HG02938 (cell line): ENCODE data around the gene FOLR1.
"Not testable (repeated sequence)": the region's sequence is repeated elsewhere in the genome, so short reads cannot be mapped to it uniquely, and the experiment has no call there.

Experiments
- ATAC-seq: cut with Tn5 transposase; IDR thresholded peaks from one replicate; pipeline ENCODE4 v1.9.1; 2021; ENCODE audit warnings: mild to moderate bottlenecking, moderate library complexity; ENCODE audit not compliant: unreplicated experiment

FOLR1 gene

DNA sequence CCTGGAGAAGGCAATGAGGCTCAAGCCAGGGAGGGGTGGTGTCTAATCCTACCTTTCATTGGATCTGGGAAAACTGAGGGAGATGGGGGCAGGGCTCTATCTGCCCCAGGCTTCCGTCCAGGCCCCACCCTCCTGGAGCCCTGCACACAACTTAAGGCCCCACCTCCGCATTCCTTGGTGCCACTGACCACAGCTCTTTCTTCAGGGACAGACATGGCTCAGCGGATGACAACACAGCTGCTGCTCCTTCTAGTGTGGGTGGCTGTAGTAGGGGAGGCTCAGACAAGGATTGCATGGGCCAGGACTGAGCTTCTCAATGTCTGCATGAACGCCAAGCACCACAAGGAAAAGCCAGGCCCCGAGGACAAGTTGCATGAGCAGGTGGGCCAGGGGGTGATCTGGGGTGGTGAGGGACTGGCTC lies at the start of gene FOLR1:
TSS of gene FOLR1 (plus strand) at position 180 of the 421 bp plus-strand sequence. CDS start at position 214, 34 bp downstream.
- ATAC-seq = no peak

DNA sequence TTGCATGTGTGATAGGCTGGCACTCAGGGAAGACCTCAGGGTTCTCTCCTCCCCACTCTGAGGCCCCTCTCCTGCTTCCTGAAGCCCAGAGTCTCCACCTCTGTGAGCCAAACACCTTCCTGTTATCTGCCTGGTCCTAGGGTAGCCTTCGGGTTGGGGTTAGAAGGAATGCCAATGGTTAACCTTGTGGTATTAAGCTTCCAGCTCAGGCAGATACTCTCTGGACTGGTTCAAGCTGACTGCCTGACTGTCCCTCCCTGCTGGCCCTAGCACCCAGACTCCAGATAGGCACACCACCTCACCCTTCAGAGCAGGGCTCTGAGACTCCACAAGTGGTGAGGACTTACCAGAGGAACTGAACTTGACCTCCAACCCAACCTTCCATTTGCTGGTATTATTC lies 49.4 kb upstream of the FOLR1 start:
- not testable (repeated sequence) for ATAC-seq

DNA sequence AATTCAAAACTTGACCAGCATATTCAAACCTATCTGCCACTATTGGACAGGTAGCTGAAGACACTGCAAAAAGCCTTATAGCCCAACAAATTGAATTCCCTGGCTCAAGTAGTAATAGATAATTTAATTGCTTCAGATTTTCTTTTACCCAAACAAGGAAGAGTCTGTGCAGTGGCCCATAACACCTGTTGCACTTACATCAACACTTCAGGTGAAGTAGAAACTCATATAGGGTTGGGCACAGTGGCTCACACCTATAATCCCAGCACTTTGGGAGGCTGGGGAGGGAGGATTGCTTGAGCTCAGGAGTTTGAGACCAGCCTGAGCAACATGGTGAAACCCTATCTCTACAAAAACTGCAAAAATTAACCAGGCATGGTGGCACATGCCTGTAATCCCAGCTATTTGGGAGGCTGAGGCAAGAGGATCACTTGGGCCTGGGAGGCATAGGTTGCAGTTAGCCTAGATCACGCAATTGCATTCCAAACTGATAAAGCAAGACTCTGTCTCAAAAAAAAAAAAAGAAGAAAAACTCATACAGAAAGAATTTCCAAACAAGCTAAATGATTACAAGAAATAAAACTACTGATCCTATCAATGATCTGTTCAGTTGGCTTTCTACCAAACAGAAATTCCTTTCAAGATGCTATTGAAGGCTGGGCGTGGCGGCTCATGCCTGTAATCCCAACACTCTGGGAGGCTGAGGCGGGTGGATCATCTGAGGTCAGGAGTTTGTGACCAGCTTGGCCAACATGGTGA lies 47.0 kb upstream of the FOLR1 start:
- ATAC-seq = no peak

DNA sequence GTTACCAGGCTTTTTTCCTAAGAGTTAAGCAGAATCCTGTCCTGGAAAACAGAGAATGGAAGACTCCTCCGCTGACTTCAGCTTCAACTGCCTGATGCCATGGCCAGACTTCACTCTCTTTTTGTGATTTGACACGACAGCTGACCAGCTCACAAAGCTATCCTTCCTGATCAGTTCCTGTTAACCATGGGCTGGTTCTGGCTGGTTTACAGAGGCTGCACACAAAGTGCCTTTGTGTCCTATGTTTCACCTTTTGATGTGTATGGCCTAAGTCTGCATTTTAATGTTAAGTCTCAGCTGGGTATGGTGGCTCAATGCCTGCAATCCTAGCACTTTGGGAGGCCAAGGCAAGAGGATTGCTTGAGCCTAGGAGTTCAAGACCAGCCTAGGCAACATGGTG lies 45.3 kb upstream of the FOLR1 start:
- ATAC-seq = no peak

DNA sequence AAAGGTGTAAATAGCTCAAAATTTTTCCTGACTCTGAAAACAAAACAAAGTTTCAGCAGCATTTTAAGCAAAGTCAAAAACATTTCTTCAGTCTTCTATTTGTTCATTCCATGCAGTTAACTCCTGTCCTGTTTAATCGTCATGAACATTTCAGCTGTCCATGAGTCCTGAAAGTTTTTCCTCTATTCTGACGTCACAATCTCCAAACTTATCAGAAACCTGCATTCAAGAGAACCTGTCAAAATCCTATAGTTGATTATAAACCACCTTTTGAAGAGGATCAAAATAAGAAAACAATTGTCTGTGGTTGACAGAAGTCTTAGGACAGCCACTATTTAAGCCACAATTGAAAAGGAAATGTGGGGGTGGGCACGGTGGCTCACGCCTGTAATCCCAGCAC lies 41.1 kb upstream of the FOLR1 start:
- no peak for ATAC-seq

DNA sequence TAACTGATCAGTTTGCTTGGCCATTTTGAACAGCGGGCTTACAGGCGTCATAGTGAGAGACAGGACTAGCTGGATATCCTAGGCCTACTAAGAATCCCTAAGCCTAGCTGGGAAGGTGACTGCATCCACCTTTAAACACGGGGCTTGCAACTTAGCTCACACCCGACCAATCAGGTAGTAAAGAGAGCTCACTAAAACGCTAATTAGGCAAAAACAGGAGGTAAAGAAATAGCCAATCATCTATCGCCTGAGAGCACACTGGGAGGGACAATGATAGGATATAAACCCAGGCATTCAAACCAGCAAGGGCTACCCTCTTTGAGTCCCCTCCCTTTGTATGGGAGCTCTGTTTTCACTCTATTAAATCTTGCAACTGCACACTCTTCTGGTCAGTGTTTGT lies 38.1 kb upstream of the FOLR1 start:
- not testable (repeated sequence) for ATAC-seq

DNA sequence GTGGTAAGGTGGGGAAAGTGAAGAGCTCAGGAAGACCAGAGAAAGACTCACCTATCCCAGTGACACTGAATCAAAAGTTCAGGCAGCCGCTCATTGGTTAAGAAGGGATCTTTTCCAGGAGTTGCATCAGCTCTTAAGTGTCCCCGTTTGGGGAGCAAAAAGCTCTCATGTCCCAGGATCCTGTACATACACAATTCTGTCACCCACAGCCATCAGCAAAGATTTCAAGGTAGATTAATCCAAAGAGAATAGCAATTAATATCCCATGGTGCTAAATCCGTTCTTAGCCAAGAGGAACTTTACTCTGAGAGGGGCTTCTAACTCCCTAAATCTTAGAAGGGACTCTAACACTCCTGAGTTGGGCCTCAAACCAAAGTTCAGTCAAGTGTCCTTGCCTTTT lies 37.1 kb upstream of the FOLR1 start:
- ATAC-seq = no peak

DNA sequence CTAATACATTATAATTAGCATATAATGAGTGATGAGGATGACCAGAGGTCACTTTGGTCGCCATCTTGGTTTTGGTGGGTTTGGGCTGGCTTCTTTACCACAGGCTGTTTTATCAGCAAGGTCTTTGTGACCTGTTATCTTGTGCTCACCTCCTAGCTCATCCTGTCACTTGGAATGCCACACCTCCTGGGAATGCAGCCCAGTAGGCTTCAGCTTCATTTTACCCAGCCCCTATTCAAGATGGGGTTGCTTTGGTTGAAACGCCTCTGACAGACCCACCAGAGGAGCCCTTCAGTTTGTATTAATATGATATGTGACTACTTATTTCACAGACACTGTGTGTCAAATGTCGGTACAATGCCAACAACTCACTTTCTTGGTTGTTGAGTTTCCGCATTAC lies 36.2 kb upstream of the FOLR1 start:
- no peak for ATAC-seq

DNA sequence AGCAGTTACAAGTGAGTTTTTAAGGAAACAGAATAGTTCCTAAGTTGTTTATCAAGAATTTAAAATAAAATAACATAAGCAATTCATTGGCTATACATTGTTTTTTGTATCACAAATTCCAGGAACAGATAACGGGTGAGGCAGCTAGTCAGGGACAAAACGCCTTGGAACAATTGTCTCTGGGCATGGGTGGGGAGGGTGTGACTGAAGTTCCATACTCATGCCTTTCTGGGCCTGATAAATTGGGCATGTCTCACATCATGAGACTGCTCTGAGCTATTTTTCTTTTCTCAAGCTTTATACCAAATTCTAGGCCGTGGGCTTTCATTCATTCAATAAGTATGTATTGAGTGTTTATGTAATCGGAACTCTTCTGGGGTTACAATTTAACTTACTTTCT lies 34.8 kb upstream of the FOLR1 start:
- no peak for ATAC-seq

DNA sequence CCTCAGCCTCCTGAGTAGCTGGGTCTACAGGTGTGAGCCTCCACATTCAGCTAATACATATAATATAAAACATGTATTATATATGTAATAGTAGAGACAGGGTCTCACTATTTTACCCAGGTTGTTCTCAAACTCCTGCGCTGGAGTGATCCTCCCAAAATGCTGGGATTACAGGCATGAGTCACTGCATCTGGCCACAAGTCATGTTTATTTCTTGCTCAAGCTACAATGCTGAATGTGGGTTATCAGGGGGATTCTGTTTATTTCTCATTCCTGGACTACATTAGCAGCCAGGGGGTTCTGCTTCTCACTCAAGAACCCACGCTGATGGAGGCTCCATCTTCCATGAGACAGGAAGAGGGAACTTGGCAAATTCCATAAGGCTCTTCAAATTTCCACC lies 31.6 kb upstream of the FOLR1 start:
- ATAC-seq = no peak

DNA sequence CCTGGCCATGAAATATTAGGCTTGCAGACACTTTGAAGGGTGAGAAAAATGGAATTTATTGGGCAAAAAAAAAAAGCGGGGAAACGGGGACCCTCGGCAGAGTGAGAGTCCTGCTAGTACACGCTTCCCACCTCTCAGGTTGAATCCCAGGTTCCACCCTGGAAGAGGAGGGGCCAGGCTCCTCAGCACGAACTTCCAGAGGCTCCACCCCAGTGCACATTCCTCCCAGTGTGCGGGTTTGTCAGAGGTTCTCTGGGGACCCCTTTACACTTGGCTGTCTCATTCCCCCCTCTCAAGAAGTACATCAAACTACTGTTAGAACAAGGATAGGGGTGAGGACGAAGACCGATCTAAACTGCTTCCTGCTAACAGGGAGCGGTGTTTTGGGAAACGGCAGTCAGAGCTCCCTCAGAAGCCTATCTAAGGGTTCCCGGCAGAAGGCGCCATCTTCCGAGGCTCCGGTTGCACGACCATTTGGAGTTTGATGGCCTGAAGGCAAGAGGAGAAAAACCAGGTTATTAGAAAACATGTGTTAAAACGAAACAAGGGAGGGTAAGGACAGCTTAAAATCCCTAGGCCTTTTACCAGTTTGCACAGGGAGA lies 28.9 kb upstream of the FOLR1 start:
- ATAC-seq = no peak

DNA sequence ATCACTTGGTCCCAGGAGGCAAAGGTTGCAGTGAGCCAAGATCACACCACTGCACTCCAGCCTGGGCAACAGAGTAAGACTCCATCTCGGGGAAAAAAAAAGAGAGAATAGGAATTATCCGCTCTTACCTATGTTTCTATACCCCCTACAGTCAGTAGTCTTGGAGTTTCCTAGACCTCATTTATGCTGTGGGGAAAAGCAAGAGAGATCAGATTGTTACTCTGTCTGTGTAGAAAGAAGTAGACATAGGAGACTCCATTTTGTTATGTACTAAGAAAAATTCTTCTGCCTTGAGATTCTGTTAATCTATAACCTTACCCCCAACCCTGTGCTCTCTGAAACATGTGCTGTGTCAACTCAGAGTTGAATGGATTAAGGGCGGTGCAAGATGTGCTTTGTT lies 27.8 kb upstream of the FOLR1 start:
- ATAC-seq = not testable (repeated sequence)

DNA sequence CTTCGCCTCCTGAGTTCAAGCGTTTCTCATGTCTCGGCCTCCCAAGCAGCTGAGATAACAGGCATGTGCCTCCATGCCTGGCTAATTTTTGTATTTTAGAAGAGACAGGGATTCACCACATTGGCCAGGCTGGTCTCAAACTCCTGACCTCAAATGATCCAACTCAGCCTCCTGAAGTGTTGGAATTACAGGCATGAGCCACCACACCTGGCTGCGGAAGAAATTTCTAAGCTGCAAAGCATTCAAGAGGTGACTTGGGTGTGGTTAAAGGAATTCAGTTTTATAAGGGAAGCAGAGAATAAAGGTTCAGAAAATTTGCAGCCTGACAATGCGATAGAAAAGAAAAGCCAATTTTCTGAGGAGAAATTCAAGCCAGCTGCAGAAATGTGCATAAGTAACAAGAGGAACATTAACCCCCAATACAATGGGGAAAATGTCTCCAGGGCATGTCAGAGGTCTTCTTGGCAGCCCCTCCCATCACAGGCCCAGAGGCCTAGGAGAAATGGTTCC lies 22.8 kb upstream of the FOLR1 start:
- ATAC-seq = not testable (repeated sequence)

DNA sequence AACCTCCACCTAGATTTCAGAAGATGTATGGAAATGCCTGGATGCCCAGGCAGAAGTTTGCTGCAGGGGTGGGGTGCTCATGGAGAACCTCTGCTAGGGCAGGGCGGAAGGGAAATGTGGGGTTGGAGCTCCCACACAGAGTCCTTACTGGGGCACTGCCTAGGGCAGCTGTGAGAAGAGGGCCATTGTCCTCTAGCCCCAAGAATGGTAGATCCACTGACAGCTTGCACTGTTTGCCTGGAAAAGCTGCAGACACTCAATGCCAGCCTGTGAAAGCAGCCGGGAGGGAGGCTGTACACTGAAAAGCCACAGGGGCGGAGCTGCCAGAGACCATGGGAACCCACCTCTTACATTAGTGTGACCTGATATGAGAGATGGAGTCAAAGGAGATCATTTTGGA lies 22.2 kb upstream of the FOLR1 start:
- not testable (repeated sequence) for ATAC-seq

DNA sequence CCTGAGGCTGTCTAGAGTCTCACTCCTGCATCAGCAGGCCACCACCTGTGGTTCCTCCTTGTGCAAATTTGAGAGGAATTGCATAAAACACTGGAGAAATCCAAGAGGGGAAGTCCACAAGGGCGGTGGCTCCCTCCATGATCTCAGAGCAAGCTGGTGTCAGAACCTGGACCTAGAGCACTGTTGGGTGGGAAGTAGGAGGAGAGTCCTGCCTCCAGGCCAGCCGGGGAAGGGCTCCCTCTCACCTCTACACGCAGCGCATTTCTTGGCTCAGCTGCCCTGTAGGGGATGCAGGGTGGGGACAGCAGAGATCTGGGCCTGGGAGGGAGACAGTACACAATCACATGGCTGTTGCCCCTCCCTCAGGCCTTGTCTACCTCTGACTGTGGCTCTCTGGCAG lies 19.9 kb upstream of the FOLR1 start:
- ATAC-seq = not testable (repeated sequence)

DNA sequence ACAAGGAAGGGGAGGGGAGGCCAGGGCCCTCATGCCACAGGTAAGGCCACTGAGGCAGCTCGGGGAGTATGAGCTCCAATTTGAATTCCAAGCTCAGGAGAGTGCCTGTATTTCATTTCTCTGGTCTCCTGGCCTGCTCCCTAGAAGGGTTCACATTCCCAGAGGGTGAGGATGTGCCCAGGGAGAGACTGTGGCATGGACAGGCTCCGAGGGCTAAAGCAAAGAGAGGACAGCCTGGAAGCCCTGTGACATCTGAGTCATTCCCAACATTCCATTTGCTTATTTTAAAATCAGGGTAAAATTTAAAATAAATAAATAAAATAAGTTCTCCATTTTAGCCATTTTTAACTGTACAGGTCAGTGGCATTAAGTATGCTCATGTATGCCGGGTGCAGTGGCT lies 18.6 kb upstream of the FOLR1 start:
- no peak for ATAC-seq

DNA sequence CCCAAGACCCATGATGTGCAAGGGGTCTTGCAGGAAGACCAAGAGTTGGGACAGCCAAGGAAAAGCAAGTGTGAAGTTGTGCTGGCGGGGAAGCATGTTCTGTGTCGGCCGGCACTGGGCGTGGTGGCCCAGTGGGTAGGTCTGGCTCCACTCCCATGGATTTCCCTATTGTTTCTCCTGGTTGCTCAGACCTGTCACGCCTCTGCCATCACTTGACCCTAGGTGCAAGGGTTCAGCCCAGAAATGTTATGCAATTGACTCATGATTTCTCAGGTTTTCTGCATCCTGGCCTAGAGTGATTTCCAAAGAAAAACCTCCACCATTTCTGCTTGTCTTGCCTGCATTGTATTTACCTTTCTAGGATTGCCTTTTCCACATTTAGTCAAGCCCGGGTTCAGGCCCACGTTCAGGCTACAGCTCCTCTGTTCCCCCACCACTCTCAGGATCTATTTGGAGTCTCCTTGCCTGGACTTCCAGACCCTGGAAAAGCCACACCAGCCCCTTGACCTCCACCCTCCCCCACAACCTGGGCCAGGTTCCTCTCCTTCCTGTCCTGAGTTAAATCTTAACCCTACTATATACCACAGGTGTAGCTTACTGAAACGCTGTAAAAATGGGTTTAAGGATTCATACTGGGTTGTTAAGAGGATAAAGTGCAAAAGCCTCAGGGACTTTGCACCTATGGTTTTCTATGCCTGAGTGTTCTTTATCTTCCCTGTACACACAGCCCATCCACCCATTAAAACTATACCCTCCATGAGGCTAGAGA lies 17.5 kb upstream of the FOLR1 start:
- no peak for ATAC-seq

DNA sequence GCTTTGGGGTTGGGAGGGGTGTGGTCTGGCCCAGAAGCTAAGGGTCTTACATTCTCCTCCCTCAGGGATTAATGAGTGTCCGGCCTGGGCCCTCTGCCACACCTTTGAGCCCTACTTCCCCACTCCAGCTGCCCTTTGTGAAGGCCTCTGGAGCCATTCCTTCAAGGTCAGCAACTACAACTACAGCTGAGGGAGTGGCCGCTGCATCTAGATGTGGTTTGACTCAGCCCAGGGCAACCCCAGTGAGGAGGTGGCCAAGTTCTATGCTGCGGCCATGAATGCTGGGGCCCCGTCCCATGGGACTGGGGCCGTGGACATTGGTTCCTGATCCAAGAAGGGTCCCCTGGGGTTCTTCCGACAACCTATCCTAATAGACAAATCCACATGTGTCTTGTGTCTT lies 14.3 kb upstream of the FOLR1 start:
- no peak for ATAC-seq

DNA sequence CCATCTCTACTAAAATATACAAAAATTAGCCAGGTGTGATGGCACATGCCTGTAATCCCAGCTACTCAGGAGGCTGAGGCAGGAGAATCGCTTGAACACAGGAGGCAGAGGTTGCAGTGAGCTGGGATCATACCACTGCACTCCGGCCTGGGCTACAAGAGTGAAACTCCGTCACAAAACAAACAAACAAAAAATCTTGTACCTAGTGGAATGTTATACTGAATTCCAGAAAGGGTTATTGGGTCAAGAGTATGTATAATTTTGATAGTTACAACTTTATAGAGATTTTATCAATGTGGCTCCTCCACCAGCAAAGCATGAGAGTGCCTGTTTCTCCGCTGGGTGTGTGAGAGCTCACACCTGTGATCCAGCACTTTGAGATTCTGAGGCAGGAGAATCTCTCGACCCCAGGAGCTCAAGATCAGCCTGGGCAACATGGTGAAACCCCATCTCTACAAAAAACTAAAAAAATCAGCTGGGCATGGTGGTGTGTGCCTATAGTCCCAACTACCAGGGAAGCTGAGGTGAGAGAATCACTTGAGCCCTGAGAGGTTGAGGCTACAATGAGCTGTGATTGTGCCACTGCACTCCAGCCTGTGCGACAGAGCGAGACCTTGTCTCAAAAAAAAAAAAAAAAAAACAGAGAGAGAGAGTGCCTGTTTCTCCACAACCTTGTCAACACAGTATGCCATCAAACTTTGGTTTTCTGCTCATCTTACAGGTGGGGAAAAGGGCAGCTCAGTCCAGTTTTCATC lies 12.7 kb upstream of the FOLR1 start:
- ATAC-seq = no peak

DNA sequence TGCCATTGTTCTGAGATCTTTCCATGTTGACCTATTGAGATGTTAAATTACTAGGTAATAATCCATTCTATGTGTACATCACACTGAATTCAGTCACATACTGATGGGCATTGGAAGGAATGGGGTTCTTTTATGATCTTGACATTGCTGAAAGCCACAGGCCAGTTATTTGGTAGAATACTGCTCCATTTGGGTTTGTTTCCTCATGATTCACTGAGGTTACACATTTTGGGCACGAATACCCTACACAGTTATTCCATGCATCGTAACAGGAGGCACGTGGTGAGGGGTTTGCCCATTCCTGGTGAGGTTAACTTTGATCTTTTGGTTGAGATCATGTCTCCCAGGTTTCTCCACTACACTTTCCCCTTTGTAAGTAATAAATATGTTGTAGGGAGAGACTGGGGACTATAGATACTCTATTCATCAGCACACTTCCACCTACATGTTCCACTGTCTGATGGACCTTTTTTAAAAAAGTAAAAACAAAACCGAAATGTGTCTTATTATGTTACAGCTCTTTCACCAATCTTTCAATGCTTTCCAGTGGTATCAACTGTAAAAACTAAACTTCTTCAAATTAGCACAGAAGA lies 12.0 kb upstream of the FOLR1 start:
- no peak for ATAC-seq
